GM13976 (cell line): ENCODE measurements around the gene RAX2.
"Not testable (repeated sequence)": the region's sequence is repeated elsewhere in the genome, so short reads cannot be mapped to it uniquely, and the experiment has no call there.

ENCODE experiments used
- DNase-seq: peaks from one replicate; pipeline ENCODE4 v3.0.0; 2012; ENCODE audit warnings: low spot score
- in situ Hi-C: fragments of 300-500 bp; cut with MboI; formaldehyde crosslinking; loops from one replicate; pipeline ENCODE4 v1.12.0; 2022; ENCODE audit warnings: low sequenced_read_pairs, mixed read lengths, inconsistent platforms; ENCODE audit not compliant: unreplicated experiment
- TF ChIP-seq, protein P1 (sequence below): IDR thresholded peaks from 2 replicates; pipeline ENCODE4 v1.5.1; 2012; ENCODE audit warnings: borderline replicate concordance, mild to moderate bottlenecking; ENCODE audit not compliant: insufficient read depth; ENCODE audit errors: extremely low read depth, missing control alignments, control extremely low read depth

The RAX2 gene

DNA sequence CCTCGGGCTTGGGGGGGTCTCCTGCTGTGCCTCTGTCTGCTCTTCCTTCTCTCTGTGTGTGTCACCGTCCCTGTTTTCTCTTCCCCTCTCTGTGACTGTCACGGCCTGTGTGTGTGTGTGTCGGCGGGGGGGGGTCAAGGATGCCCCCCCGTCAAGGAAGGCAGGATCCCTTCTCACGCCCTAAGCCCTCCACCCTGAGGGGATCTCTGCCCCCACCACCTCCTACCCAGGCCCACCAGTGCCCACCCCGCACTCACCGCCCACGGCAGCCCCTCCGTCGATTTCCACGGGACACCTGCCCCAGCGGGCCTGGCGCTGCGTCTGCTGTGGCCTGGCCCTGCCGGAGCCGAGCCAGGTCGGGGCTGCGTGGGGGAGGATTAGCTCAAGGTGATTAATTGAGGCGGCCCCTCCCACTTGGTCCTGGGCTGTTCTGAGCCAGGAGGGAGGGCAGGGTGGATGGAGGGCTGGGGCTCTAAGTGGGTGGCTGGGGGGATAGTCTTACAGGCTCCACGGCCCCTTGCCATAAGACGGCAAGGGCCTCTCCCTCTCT is at the start of gene RAX2:
RAX2 (minus strand) TSS at position 323 of the 550 bp plus-strand sequence. CDS start 486 bp downstream, outside the sequence.
- no peak for DNase-seq
- TF ChIP-seq, protein P1, sequence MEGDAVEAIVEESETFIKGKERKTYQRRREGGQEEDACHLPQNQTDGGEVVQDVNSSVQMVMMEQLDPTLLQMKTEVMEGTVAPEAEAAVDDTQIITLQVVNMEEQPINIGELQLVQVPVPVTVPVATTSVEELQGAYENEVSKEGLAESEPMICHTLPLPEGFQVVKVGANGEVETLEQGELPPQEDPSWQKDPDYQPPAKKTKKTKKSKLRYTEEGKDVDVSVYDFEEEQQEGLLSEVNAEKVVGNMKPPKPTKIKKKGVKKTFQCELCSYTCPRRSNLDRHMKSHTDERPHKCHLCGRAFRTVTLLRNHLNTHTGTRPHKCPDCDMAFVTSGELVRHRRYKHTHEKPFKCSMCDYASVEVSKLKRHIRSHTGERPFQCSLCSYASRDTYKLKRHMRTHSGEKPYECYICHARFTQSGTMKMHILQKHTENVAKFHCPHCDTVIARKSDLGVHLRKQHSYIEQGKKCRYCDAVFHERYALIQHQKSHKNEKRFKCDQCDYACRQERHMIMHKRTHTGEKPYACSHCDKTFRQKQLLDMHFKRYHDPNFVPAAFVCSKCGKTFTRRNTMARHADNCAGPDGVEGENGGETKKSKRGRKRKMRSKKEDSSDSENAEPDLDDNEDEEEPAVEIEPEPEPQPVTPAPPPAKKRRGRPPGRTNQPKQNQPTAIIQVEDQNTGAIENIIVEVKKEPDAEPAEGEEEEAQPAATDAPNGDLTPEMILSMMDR: no peak
- in situ Hi-C loops: no loop called here

DNA sequence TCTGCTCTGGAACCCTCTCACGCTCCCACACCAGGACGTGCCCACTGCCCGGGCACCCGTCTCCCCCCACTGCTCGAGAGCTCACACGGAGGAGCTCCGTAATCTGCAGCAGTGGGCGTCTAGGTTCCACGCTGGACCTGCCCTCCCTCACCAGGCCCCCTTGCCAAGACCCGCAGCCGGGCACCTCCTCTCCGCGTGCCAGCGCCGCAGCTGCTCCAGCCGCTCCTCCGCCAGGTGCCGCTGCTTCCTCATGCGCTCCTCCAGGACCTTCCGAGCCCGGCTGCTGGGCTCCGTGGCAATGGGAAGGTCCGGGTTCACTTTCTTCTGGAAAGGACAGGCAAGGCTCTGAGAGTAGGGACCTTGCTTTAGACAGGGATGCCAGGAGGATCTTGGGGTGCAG is 49.1 kb upstream of the RAX2 start:
- DNase-seq: no peak
- in situ Hi-C loops: no loop called here
- TF ChIP-seq, protein P1: no peak

DNA sequence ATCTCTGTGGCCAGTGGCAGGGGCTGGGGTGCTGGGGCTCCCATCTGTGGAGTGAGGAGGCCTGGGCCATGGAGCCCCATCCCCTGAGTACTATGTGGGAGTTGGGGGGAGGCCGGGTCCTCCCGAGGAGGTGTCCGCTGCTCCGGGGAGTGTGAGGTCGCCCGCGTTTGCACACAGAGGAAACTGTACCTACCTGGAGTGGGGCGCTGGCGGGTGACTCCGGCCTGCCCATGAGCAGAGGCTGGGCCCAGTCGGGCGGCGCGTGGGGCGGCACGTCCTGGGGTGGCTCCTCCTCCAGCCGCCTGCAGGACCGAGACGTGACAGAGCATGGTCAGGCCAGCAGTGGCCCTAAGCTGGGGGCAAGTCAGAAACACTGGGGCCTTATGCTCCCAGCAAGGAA is 48.0 kb upstream of the RAX2 start:
- in situ Hi-C loops: no loop called here
- no peak for DNase-seq
- TF ChIP-seq, protein P1: no peak

DNA sequence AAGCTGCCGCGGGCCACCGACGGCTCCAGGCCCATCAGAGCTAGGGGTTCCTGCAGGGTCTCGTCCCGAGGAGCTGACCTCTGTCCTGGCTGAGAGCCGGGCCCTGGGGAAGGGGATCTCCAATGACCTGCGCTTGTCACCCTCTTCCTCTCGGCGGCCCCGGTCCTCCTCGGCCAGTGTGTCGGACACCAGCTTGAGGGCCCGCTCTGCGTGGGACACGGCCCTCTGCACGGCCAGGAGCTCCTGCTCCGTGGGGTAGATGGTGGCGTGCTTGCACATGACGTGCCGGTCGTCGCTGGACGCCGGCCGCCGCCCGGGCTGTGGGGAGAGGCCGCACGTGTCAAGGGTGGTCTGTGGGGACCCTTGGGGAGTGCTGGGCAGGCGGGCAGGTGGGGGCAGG is 46.9 kb upstream of the RAX2 start:
- in situ Hi-C loops: no loop called here
- DNase-seq: no peak
- TF ChIP-seq, protein P1: no peak

DNA sequence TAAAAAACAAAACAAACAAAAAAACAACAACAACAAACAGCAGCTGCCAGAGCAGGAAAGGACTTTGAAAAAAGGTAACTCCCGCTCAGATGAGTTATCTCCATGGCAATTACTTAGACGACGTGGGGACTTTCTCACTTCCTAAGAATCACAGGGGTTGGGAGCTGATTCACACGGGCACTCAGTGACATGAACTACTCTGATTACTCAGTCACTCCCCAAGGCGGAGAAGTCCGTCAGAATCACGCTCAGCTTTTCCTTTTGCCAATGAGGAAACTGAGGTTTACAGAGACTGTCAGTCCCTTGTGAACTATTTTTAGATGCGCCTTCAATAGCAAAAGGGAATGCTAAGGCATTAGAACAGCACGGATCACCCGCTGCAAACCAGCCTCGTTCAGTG is 46.4 kb upstream of the RAX2 start:
- TF ChIP-seq, protein P1: no peak
- in situ Hi-C loops: no loop called here
- DNase-seq: no peak

DNA sequence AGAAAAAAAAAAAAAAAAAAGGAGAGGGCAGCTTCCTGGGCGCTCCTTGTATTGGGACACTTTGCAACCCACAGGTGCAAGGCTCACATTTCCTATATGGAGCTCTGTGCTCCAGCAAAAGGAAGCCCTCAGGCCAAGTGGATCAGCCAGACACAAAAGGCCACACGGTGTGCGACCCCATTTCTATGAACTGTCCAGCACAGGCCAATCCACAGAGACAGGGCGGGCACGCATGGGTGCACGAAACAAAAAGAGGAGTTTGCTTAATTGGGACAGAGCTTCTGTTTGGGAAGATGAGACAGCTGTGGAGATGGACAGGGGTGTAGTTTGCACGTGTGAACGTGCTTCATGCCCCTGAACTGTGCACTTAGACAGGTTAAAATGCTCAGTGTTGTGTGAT is 45.7 kb upstream of the RAX2 start:
- no peak for DNase-seq
- TF ChIP-seq, protein P1: no peak
- in situ Hi-C loops: no loop called here

DNA sequence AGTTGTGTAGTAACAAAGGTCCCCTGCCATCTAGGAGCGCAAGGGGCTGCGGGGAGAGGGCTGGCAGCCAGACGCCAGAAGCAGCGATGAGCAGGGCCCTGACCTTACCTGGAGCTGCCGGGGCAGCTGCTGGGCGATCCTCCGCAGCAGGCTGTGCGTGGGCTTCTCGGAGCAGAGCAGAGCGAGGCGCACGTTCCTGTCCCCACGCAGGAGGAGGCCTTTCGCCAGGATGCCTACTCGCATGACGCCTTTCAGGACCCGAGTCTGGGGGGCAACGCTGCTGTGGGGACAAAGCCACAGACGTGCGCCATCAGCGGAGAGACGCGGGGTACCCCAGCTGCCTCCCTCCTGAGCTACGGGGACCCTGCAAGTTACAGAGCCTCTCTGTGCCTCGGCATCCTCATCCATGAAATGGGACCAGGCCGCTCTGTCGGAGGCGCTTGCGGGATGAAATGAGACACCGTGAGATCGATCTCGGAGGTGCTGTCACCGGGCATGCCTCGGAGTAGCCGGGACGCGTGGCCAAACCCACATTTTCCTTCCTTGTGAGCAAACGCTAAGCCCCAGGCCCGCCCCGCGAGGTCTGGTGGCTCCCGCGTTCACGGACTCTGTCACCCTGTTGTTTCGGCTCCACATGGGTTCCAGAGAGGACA is 44.7 kb upstream of the RAX2 start:
- DNase-seq: no peak
- in situ Hi-C loops: no loop called here
- TF ChIP-seq, protein P1: no peak

DNA sequence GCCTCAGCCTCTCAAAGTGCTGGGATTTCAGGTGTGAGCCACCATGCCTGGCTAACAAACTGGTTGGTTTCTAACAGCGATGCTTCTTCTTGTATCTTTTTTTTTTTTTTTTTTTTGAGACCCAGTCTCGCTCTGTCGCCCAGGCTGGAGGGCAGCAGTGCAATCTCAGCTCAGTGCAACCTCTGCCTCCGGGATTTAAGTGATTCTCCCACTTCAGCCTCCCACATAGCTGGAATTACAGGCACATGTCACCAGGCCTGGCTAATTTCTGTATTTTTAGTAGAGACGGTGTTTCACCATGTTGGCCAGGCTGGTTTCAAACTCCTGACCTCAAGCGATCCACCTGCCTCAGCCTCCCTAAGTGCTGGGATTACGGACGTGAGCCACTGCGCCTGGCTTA is 44.1 kb upstream of the RAX2 start:
- in situ Hi-C loops: not testable (repeated sequence)

More for the DNA sequence above, 44.1 kb upstream of the RAX2 start:
- DNase-seq: not testable (repeated sequence)
